Activated CD4-positive, alpha-beta T cell treated with anti-CD3 and anti-CD28 coated beads for 1 hour (primary cell): ENCODE results near the gene MAN2C1.
"Not testable (repeated sequence)": the region's sequence is repeated elsewhere in the genome, so short reads cannot be mapped to it uniquely, and the experiment has no call there.

Source experiments
- DNase-seq: peaks from one replicate; pipeline ENCODE4 v3.0.0-alpha.2; 2020

The MAN2C1 gene

GRCh38 chr15:75360856-75361255, 7.6 kb downstream of the MAN2C1 start:
- no peak for DNase-seq

DNA sequence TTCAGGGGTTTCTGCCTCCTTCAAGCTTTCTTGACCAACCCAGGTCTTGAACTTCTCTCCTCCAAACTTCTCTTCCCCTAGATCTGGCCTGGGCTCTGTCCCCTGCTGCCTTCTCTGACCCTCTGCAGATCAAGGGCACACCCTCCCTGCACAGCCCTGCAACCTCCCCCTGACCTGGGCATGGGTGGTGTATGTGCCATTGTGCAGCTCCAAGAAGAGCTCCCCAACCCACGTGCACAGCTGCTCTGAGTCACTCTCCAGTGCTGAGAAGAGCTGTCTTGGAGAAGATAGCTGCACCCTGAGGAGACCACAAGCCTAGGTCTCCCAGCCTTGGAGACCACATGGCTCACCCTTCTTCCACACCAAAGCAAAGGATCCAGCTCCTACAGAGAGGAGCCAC, 8.0 kb downstream of the MAN2C1 start:
- DNase-seq: no peak

DNA sequence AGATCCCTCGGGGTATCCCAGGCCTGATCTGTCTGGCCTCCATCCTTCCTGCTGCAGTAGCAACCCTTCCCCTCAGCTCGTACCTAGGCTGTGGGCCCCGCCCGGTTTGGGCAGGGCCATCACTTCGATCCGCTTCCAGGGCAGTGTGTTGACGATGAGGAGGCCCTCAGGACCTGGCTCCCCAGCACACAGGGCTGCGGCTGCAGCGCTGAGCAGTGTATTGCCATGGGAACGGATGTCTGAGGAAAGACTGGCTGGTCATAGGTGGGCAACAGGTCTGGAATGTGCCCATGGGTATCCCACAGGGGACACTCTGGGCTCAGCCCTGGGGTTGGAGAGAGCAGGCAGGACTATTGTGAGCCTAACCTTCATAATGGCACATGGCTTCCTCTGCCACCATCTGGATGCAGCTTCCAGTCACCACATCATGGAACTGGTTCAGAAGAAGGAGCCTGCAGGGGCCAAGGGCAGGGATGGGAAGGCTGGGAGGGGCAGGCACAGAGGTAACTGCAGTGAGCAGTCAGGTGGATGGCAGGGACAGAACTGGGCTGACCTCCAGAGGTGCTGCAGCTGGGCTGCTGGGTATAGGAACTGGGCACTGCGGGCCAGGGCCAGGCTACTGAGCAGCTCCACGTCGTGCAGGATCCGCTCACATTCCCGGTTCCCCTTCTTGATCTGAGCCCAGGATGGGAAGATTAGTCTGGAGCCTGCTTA, 8.7 kb downstream of the MAN2C1 start:
- DNase-seq: no peak

DNA sequence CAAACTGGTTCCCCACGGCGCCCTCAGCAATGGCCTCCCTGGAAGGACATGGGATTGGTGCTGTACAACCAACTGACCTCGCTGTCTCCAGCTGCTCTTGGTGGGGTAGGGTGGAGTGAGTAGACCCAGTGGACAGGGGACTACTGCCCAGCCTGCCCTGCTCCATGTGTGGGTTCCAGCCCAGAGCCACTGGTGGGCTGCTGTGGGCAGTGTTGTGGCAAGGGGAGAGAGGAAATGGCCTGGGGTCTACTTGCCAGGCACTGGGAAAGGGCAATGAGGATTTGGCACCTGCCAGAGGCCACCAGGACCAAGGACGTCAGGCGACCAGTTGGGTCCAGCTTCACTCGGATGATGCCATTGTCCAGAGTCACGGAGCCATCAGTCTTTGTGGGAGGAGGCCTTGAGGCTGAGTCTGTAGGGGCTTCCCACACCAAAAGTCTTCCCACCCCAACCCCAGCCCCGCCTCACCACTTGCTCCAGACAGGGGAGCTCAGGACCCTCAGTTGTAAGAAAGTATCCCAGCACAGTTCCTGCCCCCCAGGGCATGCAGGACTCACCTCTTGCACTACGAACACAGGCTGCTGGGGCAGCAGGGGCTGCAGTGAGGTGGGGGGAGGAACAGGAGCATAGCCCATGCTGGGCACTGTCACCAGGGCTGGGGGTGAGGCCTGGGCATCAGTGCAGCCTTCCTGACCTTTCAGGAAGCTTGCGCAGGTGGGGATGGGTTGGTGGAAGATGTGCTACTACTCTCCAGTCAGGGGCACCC, 9.5 kb downstream of the MAN2C1 start:
- no peak for DNase-seq

- no peak for DNase-seq
Observed at GRCh38 chr15:75357976-75358673, 10.3 kb downstream of the MAN2C1 start.

DNA sequence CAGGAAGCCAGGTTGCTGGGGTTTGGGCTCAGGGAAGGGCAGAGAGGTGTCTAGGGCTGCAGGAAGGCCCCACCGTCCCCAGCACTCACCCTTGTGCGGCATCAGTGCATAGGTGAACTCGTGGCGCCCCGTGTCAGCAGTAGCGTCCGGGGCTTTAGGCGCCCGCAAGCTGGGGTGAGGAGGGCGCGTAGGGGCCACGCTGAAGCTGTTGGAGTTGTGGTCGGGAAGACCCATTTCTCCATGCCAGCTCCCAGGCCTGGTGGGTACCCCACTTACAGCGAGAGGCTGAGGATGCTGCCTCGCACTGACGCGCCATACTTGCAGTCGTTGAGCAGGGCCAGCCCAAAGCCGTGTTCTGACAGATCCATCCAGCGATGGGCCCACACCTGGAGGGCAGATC, 11.9 kb downstream of the MAN2C1 start:
- no peak for DNase-seq

- no peak for DNase-seq
Observed at GRCh38 chr15:75356006-75356405, 12.4 kb downstream of the MAN2C1 start.

- no peak for DNase-seq
Observed at GRCh38 chr15:75355369-75355768, 13.0 kb downstream of the MAN2C1 start.

DNA sequence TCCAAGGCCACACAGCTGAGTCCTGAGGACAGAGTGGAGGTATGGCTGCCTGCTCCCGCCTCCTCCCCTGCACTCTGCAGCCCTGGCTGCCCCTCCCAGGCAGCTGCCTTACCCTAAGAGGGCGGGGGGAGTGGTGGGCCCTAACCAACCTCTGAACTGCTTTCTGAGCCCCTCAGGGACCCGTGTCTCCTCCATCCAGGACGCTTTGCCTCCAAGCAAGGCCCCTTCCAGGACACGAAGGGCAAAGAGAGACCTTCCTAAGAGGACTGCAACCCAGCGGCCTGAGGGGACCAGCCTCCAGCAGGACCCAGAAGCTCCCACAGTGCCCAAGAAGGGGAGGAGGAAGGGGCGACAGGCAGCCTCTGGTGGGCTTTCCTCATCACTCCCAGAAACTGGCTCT, 14.0 kb downstream of the MAN2C1 start:
- DNase-seq: no peak

GRCh38 chr15:75353604-75354003, 14.8 kb downstream of the MAN2C1 start:
- no peak for DNase-seq

- DNase-seq: no peak
Observed at GRCh38 chr15:75352186-75353080, 16.0 kb downstream of the MAN2C1 start.

DNA sequence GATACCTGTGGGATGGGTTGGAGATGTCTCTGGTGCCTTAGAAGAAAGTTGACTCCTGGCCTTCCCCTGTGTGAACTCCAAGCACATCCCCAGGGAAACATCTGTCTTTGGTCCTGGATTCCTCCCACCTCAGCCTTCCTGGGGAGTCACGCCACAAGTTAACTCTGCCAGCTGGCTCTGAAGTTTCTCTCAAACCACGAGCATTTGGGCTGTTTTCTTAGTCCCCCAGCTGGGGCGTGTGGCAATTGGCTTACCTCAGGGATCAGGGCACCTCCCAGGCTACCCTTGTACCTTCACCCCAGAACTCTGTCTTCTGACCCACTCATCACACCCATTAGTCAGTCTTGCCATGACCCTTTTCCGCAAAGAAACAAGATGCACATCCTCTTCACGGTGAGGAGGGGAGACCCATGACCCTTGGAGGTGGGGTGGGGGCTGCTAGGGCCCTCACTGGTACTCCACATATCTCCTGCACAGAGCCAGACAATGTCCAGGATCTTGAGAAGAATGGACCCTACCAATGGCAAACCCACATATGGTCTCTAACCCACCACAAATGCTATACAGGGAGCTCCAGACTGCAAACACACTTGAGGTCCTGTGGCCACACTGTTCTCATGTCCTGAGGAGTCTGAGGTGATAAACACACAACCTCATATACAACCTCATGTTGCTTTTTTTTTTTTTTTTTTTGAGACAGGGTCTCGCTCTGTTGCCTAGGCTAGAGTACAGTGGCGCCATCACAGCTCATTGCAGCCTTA, 17.6 kb downstream of the MAN2C1 start:
- no peak for DNase-seq

DNA sequence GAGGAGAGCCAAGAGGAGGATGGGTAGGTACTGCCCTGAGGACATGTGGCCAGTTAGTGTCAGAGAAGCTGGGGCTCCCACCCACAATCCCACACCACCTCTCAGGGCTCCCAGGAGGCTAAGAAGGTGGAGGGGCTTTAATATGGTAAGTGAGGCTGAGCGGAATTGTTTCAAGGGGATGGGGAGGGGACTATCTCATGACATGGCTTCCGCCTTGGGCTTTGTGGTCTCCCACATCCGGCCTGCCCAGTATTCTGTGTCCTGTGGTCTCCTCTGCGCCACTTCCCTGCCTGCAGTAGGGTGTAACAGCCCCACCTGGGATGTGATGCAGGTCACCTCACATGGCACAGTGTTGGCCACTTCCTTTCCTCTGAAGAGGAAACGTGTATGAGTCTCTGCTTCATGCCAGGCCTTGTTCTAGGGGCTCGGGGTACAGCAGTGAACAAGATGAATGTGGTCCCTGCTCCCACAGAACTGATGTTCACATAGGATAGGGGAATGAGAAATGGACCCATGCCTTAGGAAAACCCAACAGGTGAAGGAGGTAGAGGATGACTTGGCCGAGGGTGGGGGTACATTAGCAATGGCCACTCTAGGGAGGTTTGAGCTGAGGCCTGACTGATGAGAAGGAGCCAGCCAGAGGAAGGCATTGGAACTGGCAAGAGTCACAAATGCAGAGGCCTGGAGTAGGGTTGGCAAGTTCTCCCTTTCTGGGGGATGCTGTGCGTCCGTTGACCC, 18.4 kb downstream of the MAN2C1 start:
- peak; percentile 38 for DNase-seq

DNA sequence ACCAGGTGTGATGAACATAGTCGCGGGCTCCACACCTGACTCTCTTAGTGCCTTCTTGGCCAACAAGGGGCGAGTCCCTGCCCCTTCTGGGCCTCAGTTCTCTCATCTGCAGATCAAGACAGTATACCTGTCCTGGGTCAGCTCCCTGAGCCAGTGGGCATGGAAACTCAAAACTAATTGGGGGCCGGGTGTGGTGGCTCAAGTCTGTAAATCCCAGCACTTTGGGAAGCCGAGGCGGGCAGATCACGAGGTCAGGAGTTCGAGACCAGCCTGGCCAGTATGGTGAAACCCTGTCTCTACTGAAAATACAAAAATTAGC, 19.1 kb downstream of the MAN2C1 start:
- DNase-seq: not testable (repeated sequence)

DNA sequence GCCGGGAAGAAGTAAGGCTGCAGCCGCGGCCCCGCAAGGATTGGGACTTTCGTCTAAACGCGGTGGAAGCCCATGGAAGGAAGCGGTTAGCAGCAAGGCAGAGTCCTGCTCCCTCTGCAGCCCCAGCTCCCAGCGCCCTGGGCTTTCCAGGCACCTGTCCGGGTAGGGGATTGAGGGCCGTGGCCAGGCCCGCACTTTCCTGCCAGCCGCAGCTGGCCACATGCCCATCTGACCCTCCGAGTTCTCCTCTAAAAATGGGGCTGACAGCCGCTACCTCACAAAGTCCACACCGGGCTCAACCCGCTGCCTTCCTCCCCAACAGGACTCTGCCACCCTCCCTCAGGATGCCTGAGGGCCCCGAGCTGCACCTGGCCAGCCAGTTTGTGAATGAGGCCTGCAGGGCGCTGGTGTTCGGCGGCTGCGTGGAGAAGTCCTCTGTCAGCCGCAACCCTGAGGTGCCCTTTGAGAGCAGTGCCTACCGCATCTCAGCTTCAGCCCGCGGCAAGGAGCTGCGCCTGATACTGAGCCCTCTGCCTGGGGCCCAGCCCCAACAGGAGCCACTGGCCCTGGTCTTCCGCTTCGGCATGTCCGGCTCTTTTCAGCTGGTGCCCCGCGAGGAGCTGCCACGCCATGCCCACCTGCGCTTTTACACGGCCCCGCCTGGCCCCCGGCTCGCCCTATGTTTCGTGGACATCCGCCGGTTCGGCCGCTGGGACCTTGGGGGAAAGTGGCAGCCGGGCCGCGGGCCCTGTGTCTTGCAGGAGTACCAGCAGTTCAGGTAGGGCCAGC, 19.7 kb downstream of the MAN2C1 start:
- no peak for DNase-seq

DNA sequence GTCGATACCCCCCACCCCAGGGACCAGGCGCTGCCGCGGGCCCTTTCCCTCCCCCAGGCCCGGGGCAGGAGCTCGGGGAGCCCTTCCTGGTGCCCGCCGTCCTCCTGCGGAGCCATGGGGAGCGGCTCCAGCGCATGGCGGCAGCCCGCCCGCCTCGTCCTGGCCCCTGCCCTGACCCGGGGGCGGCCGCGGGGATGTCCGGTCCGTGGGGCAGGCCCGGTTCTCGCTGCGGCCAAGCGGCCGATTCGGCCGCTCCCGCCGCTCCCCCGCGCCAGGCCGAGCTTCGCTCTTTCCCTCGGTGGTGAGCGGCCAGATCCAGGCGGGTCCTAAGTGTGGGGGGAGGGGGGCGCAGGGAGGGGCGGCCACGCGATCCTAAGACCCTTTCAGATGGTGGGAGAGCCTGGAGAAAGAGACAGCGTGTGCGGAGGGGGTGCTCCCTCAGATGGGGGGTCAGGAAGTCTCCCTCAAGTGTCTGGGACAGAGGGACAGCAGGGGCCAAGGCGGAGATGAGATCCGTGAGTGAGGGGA, 20.3 kb downstream of the MAN2C1 start:
- no peak for DNase-seq

DNA sequence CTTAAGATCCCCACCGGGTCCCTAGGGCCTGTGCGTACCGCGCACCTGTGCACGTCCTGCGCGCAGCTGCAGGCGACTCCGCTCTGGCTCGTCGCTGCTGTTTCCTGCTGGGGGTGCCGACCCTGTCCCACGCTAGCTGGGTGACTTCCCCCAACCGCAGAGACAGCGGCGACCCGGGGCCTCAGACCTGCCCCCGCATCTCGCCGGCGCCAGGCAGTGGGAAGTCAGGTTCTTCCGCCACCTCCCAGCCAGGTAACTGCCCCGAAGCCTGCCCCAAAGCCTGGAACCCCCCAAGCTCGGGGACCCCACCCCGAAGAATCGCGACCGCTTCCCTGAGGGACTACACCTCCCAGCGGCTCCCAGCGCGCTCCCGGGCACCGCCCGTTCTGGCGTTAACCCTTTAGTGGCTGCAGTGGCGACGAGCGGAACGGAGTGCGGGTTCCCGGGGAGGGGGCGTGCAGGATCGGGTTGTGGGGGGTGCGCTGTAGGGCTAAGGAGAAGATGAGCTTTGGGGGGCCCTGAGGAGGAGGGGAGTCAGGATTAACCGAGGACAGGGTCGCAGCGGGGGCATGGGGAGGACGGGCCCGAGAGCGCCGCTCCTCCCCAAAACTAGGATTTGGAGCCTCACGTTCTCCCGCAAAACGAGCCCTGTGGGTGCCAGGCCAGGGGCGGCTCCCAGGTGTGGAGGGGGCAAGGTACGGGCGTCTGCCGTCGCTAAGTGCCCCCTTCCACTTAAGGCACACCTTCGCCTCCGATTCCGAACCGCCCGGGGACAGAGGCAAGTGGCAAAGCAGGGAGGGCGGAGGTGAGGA, 21.0 kb downstream of the MAN2C1 start:
- DNase-seq: peak; percentile 38

- no peak for DNase-seq
Observed at GRCh38 chr15:75346796-75347221, 21.6 kb downstream of the MAN2C1 start, which contains the start of gene NEIL1. TSS of gene NEIL1 (plus strand) at chr15:75347039. CDS start at chr15:75348906, 1,867 bp downstream.

GRCh38 chr15:75343953-75344352, 24.5 kb downstream of the MAN2C1 start:
- DNase-seq: not testable (repeated sequence)
